Subcutaneous adipose tissue (tissue), 4 donors: ENCODE data around the gene ZNF48. TPM values are rescaled to one million over a fixed set of nuclear protein-coding genes. Genes with fewer than 3 reads are reported as not detected.

Experiments
- CTCF ChIP-seq: fragments of 450-650 bp; IDR thresholded peaks from one replicate; pipeline ENCODE4 v1.5.1; 2016; ENCODE audit warnings: low read depth, mild to moderate bottlenecking, control low read depth, antibody characterized with exemption, moderate library complexity
- total RNA-seq, 4 donors: library from RNA; depleted of rRNA; stranded (reverse); fragments of >200 nt; gene quantifications; one replicate each; pipeline ENCODE4 v1.1.0, GENCODE V29; 2016

Gene ZNF48
- total RNA-seq, 4 donors from 2014 or later: 2.1 to 5.7 (median 2.7) TPM

- no peak for TF ChIP-seq CTCF
Observed at GRCh38 chr16:30397056-30397455, 1.8 kb downstream of the ZNF48 start.

DNA sequence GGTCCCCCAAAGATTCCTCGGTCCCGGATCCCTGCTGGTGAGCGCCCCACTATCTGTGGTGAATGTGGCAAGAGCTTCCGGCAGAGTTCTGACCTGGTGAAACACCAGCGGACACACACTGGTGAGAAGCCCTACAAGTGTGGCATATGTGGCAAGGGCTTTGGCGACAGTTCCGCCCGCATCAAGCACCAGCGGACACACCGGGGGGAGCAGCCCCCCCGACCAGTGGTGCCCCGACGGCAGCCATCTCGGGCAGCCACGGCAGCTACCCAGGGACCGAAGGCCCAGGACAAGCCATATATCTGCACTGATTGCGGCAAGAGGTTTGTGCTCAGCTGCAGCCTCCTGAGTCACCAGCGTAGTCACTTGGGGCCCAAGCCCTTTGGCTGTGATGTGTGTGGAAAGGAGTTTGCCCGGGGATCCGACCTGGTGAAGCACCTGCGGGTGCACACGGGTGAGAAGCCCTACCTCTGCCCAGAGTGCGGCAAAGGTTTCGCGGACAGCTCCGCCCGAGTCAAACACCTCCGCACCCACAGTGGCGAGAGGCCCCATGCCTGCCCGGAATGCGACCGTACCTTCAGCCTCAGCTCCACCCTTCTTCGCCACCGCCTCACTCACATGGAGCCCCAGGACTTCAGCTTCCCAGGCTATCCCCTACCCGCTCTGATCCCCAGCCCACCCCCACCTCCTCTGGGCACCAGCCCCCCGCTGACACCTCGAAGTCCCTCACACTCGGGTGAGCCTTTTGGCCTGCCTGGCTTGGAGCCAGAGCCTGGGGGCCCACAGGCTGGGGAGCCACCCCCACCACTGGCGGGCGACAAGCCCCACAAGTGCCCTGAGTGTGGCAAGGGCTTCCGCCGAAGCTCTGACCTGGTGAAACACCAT, 2.8 kb downstream of the ZNF48 start:
- no peak for TF ChIP-seq CTCF

DNA sequence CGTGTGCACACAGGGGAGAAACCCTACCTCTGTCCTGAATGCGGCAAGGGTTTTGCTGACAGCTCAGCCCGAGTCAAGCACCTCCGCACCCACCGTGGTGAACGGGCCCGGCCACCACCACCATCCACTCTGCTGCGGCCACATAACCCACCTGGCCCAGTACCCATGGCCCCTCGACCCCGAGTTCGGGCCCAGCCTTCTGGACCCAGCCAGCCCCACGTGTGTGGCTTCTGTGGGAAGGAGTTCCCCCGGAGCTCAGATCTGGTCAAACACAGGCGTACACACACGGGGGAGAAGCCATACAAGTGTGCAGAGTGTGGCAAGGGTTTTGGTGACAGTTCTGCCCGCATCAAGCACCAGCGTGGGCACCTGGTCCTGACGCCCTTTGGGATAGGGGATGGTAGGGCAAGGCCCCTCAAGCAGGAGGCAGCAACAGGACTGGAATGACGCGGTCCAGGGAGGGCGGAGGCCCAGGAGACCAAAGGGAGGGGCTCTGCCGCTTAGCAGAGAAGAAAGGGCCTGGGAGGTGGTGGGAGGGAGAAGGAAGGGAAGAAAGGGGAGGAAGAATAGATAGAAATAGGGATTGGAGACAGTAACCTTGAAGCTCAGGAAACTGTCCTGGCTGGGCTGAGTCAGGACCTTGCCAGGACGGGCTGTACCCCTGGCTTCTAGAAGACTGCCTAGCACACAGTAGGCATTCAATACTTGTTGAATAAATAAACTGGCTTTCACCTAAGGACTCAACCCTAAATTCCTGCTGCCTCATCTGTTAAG, 3.6 kb downstream of the ZNF48 start:
- TF ChIP-seq CTCF: no peak

DNA sequence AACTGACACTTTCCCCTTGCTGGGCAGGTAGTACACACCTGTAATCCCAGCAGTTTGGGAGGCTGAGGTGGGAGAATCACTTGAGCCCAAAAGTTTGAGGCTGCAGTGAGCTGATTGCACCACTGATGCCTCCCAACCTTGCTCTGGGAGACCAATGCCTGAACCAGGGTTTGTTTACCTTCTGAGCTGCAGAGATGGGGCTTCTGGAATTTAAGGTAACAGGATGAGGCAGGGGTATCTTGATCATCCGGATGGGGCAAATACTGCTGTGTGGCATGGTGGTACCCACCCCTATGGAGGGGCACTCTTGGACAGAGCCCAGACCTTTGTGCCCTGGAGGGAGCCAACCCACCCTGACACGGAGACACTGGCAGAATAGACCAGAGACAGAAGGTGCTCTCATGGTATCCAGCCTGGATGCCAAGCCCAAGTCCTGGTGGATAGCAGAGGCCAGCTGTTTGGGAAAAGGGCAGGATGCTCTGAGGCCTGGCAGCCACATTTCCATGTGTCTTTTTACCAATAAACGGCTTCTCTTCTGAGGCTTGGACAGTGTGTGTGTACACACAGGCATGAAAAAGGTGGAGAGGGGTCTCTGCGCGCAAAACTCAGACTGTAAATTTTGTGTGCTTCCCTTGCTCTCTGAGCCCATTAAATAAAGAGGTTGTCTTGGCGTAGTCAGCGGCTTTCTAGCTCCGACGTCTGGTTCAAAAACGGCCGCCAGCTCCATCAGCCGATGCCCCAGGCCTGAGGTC, 4.4 kb downstream of the ZNF48 start:
- no peak for TF ChIP-seq CTCF

DNA sequence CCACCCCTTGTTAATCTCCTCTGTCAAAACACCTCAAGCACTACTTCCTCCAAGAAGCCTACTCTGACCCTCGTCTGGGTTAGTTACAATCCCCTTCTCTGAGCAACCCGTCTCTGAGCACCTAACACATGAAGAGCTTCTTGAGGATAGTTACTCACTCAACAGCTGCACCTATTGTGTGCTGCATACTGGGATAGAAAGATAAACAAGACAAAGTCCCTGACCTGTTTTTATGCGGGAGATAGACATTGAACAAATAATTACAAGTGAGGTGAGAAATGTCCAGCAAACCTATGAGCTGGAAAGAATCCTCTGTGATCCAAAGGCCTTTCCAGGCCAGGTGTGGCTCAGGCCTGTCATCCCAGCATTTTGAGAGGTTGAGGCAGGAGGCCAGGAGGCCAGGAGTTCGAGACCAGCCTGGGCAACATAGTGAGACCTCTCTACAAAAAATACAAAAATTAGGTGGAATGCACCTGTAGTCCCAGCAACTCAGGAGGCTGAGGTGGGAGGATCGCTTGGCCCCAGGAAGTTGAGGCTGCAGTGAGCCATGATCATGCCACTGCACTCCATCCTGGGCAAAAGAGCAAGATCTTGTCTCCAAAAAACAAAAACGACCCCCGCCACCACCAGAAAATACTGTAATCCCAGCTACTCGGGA, 6.7 kb downstream of the ZNF48 start:
- no peak for TF ChIP-seq CTCF

DNA sequence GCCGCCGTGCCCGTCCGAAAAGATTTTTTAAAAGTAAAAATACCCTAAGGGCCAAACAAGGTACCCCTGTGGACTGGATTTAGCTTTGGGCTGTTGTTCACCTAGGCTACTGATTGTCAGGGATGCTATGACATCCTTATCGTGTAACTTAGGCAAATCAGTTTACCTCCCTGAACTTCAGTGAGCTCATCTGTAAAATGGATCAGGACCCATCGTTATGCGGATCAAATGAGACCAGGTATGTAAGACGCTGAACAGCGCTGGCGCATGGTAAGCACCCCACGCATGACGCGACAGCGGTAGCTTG, 11.5 kb downstream of the ZNF48 start:
- no peak for TF ChIP-seq CTCF
